Embryonic facial prominence (tissue), 1 donor: ENCODE measurements around the gene CFAP58.
"Not testable (repeated sequence)": the region's sequence is repeated elsewhere in the genome, so short reads cannot be mapped to it uniquely, and the experiment has no call there.

Experiments
- DNase-seq: peaks from one replicate; pipeline ENCODE4 v3.0.0-alpha.2; 2016; ENCODE audit errors: extremely low spot score

The CFAP58 gene

GRCh38 chr10:104434601-104435000 lies 81.0 kb downstream of the CFAP58 start:
- no peak for DNase-seq

- DNase-seq: no peak
These were observed 82.2 kb downstream of the CFAP58 start for GRCh38 chr10:104435822-104436221.

DNA sequence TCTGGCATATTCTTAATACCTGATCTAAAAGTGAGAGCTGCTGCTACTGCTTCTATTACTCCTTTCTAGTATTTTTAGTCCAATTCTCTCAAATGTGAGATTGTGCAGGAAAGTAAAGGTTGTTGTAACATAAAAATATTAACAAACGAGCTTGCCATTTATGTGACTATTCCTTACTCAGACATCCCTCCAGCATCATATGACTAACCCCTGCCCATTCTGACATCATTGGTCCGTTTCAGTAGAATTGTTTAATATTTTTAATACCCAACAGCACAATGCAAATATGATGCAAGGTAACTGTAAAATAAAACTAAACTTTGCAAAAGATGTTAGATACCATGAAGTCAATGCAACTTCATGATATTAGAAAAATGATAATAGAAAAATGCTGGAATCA lies 83.6 kb downstream of the CFAP58 start:
- DNase-seq: no peak

- no peak for DNase-seq
These were observed 86.6 kb downstream of the CFAP58 start for GRCh38 chr10:104440221-104440620.

DNA sequence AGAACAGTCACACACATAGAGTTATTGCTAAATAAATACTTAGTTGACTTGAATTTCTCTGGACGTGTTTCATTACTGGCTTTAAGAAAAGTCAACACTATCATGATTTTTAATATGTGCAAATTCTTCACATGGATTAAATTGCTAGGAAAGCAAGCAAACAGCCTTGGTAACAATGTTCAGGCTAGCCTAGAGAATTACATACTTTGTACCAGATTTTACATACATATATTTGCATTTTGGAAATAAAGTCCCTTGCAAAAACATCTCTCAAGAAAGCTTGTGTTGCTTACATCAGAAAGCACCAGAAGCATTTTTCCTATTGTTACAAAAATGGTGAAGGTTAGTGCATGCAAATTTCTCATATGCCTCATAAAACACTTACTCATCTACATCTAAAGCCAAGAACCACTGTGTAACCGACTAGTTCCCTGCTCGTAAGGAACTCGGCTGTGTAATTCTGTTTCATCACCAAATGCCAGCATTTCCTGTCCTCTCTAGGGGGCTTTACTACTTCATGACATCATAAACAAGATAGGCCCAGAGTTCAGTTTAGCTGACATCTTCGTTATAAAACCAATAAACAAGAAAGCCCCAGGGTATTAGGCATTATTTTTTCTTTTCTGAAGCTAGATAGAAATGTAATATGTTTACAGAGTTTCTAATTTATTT lies 87.8 kb downstream of the CFAP58 start:
- no peak for DNase-seq

DNA sequence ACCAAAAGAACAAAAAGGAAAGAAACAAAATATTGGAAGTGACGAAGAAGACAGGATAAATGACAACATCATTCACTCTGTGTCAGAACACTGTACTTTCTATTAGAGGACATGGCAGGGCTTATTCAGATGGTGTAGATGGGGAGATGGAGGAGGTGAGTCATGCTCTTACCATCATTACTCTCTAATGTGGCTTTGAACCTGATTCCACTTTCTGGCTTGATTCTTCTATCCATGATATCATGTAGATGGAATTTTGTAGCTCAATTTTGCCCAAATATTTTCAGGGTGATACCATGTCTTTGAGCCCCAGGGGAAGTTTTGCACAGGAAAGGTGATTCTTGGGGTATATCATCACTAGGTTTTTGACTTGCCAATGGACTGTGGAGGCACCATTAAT lies 91.7 kb downstream of the CFAP58 start:
- no peak for DNase-seq

GRCh38 chr10:104446151-104446550 lies 92.5 kb downstream of the CFAP58 start:
- DNase-seq: no peak

GRCh38 chr10:104447331-104447730 lies 93.7 kb downstream of the CFAP58 start:
- DNase-seq: no peak

DNA sequence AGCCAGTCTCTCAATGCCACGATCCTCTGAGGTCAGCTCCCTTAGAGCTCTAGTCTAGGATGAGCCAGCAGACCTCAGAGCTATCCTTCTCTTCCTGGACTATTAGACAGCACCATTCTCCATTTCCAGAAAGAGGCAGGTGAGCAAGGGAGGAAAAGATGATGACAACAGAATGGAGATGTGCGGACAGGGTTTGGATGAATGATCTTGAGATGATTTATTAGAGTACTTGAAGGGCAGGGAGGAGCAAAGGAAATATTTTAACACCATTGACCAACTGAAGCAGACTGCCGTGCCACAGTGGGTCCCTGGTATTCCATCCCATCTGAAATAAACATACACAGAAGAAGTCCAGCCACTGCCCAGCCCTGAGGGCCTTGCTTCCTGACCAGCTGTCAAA lies 94.3 kb downstream of the CFAP58 start:
- no peak for DNase-seq

DNA sequence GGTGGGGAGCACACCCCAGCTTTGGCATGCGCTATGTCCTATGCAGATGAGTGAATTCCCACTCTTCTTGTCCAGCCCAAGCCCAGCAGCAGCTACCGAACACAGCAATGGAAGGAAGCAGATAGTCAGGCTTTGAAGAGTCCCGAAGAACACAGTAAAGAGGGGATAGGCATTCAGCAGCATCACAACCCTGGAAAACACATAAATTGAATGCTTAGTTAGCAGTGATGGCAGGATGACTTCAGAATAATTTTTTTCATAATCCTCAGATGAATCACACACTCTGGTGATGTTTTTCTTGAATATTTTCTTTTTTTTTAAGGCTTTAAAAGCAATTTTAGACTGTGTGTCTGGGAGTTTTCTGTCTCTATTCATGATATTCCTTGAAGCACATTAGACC lies 95.8 kb downstream of the CFAP58 start:
- DNase-seq: no peak

- no peak for DNase-seq
These were observed 96.9 kb downstream of the CFAP58 start for GRCh38 chr10:104450490-104450889.

DNA sequence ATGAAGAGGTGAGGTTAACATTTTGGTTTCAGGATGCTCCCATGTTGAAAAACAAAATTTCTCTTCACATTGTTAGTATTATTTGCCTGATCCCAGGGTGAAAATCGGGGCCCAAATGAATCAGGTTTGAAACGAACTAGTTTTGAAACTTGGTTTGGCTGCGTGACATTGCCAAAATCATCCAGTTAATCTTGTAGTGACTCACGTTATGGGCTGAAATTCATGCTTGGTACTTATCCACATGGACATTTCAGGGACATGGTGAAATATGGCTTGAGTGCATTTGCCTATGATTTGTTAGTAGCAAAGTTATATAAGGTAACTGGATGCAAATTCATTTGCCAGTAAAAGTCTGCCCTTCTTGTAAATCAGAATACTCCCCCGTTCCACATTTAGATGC lies 97.3 kb downstream of the CFAP58 start:
- no peak for DNase-seq

DNA sequence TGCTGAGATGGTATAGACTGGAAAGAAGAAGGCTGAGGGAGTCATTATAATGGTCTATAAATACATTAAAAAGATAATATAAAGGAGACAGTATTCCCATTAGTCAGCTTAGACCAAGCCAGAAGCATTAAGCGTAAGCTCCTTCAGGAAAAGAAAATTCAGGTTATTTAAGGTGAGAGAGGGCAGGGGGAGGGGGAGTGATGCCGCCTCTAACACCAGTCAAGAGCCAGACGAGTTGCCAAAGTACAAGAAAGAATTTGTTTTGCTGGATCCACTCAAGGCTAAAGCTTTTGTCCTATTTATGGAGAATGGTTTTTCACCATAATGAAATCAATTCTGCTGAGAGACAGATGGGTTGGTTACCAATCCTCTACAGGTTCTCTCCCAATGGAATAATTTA lies 99.3 kb downstream of the CFAP58 start:
- no peak for DNase-seq

DNA sequence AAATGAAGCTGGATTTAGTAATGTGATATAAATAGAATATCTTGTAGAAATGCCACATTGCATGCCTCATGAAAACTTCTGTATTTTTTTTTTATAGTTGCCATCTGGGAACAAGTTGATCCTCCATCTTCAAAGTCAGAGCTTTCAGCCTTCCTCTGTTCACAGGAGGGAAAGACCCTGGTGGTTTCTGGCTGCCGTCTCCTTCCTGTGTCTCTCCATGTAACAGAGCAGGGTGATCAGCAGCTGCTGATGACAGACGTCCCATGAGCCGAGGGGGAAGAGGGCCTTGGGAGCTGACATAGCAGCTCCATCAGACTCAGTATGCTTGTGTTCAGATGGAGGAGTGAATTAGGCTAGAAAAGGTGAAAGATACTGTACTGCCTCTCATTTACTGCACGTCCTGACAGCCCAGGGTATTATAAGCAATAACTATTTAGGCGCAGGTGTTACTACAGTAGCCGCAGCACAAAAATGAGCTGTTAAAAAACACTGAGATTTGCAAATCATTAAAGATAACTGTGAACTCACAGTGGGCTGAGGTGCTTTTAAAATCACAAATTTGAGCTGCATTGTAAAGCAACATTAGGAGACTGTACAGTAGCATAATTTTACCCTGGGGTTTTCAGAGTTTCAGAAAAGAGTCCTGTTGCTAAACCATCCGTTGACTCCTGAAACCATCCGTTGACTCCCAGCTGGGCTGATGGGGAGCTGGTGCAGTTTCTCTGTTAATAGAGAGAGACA lies 103.3 kb downstream of the CFAP58 start:
- DNase-seq: no peak

- DNase-seq: no peak
These were observed 103.9 kb downstream of the CFAP58 start for GRCh38 chr10:104457543-104457828.

DNA sequence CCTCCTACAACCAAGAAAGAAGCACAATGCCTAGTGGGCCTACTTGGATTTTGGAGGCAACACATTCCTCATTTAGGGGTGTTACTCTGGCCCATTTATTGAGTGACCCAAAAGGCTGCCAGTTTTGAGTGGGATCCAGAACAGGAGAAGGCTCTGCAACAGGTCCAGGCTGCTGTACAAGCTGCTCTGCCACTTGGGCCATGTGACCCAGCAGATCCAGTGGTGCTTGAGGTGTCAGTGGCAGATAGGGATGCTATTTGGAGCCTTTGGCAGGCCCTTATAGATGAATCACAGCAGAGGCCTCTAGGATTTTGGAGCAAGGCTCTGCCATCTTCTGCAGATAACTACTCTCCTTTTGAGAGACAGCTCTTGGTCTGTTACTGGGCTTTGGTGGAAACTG lies 111.9 kb downstream of the CFAP58 start:
- not testable (repeated sequence) for DNase-seq

- not testable (repeated sequence) for DNase-seq
These were observed 115.2 kb downstream of the CFAP58 start for GRCh38 chr10:104468818-104469217.

GRCh38 chr10:104472505-104472904 lies 118.9 kb downstream of the CFAP58 start:
- DNase-seq: no peak

GRCh38 chr10:104472957-104473745 lies 119.5 kb downstream of the CFAP58 start:
- no peak for DNase-seq

DNA sequence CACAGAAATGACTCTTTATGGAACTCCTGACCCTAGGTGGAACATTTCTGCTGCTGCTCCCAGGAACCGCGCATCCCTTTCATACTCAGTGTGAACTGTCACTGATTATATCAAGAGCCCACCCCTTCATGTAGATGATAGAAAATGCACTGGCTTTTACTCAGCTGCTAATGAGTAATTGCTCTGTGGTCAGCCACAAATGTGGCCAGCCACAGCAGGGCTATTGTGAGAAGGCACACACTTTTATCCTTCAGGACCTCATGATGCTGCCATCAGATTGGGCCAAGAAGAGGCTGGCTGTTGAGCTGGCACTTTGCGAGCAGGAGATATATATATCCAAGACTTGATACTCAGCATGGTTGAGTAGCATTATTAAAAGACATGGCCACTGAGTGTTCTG lies 124.7 kb downstream of the CFAP58 start:
- no peak for DNase-seq

- DNase-seq: no peak
These were observed 126.4 kb downstream of the CFAP58 start for GRCh38 chr10:104479906-104480593.

DNA sequence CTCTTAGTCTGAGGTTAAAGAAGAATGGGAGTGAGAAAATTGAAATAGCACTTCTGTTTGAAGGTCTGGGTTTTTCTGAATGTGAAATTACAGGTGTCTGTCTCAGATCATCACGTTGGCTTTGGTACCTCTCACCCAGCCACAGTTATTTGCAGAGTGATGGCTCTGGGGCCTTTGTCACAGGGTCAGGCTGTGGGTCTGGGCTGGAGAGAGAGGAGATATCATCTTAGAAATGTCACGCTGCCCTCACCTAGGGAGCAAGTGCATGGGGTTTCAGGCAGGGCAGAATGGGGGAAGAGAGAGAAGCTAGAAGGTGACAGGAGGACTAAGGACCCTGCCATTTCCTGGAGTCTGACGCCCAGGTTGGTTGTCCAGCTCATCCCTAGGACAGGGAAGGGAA lies 127.2 kb downstream of the CFAP58 start:
- DNase-seq: no peak
